HepG2 (cell line): ENCODE measurements around the gene ZDHHC24. TPM values are rescaled to one million over a fixed set of nuclear protein-coding genes. Genes with fewer than 3 reads are reported as not detected.
A peak's percentile ranks its signal among the peaks of the same experiment; 100 is the strongest.

ENCODE experiments used
- ARNT ChIP-seq: fragments of 450-650 bp; IDR thresholded peaks from 2 replicates; pipeline ENCODE4 v1.6.1; 2017
- HNRNPLL ChIP-seq: fragments of 200-400 bp; formaldehyde crosslinking; IDR thresholded peaks from 2 replicates; pipeline ENCODE4 v1.6.1; 2017; ENCODE audit warnings: mild to moderate bottlenecking, low read depth, low read length; ENCODE audit not compliant: poor library complexity, severe bottlenecking
- MXI1 ChIP-seq: IDR thresholded peaks from 3 replicates; pipeline ENCODE4 v1.6.1; 2012; ENCODE audit warnings: low read depth, low read length, inconsistent platforms, borderline replicate concordance
- NFE2 ChIP-seq: sonication (generic); formaldehyde crosslinking; IDR thresholded peaks from 2 replicates; pipeline ENCODE4 v1.4.0; 2020; ENCODE audit warnings: missing genetic modification reagents
- PHF5A ChIP-seq: IDR thresholded peaks from one replicate; pipeline ENCODE4 v1.6.1; 2018; ENCODE audit warnings: low read depth, missing genetic modification reagents; ENCODE audit not compliant: unreplicated experiment
- PLRG1 ChIP-seq: fragments of 450-650 bp; conservative IDR thresholded peaks from 2 replicates; pipeline ENCODE4 v1.6.1; 2016
- POLR2AphosphoS2 ChIP-seq: IDR thresholded peaks from 2 replicates; pipeline ENCODE4 v1.6.1; 2011; ENCODE audit warnings: low read depth, low read length, improper control_type of control experiment
- RBFOX2 ChIP-seq: fragments of 200-400 bp; formaldehyde crosslinking; IDR thresholded peaks from 2 replicates; pipeline ENCODE4 v1.6.1; 2017; ENCODE audit warnings: low read depth, mild to moderate bottlenecking, low read length
- RBM39 ChIP-seq: fragments of 200-400 bp; formaldehyde crosslinking; IDR thresholded peaks from one replicate; pipeline ENCODE4 v1.6.1; 2018; ENCODE audit warnings: antibody characterized with exemption, mild to moderate bottlenecking, low read depth, low read length; ENCODE audit not compliant: poor library complexity, severe bottlenecking
- SNAPC2 ChIP-seq: sonication (generic); formaldehyde crosslinking; IDR thresholded peaks from 2 replicates; pipeline ENCODE4 v1.8.1; 2022; ENCODE audit warnings: mild to moderate bottlenecking, missing genetic modification reagents
- SOX5 ChIP-seq: IDR thresholded peaks from 2 replicates; pipeline ENCODE4 v1.6.1; 2016; ENCODE audit warnings: borderline replicate concordance
- THAP9 ChIP-seq: sonication (generic); formaldehyde crosslinking; IDR thresholded peaks from 2 replicates; pipeline ENCODE4; 2020; ENCODE audit warnings: missing genetic modification reagents, mild to moderate bottlenecking, borderline replicate concordance
- ZFP62 ChIP-seq: sonication (generic); formaldehyde crosslinking; IDR thresholded peaks from 2 replicates; pipeline ENCODE4 v1.4.0; 2020; ENCODE audit warnings: missing genetic modification reagents
- ZNF354B ChIP-seq: sonication (generic); formaldehyde crosslinking; IDR thresholded peaks from 2 replicates; pipeline ENCODE4 v1.8.0; 2022; ENCODE audit warnings: mild to moderate bottlenecking, missing genetic modification reagents
- ZNF616 ChIP-seq: sonication (generic); formaldehyde crosslinking; IDR thresholded peaks from 2 replicates; pipeline ENCODE4 v1.5.0; 2020; ENCODE audit warnings: low read depth, mild to moderate bottlenecking, missing genetic modification reagents
- polyA plus RNA-seq, 8 experiments: library from polyadenylated mRNA; depleted of rRNA in 3 of 8; stranded (reverse) in 7 of 8; unstranded in 1 of 8; fragments of >200 nt; fragmentation: Illumina TruSeq in 4 of 8; extraction: Trizol in 4 of 8; gene quantifications; 2 replicates each; pipeline versions ENCODE4 v1.2.1 to v1.2.3, GENCODE V29; 2011 to 2016; ENCODE audit warnings: low read depth in 4 of 8, missing spikeins in 1 of 8, mixed read lengths in 1 of 8; ENCODE audit not compliant: insufficient read depth in 1 of 8
- total RNA-seq, 5 experiments: library from RNA; depleted of rRNA; stranded (reverse); fragments of >200 nt; fragmentation: Illumina TruSeq; extraction: Trizol; gene quantifications; 2 replicates each; pipeline ENCODE4 v1.2.3, GENCODE V29; 2016; ENCODE audit warnings: low read depth in 1 of 5
- TF ChIP-seq, protein P1 (sequence below): sonication (generic); formaldehyde crosslinking; IDR thresholded peaks from 2 replicates; pipeline ENCODE4 v1.4.0; 2020; ENCODE audit warnings: mild to moderate bottlenecking, missing genetic modification reagents
- TF ChIP-seq, protein P2 (sequence below): IDR thresholded peaks from 2 replicates; pipeline ENCODE4 v1.6.1; 2016; ENCODE audit warnings: missing compliant biosample characterization, missing genetic modification reagents, borderline replicate concordance

Gene ZDHHC24
- total and polyA plus RNA-seq, 2 of the 13 experiments (the other 11 are each of a cell fraction or from before 2014, with no cell fraction given) = 4.3 TPM

DNA sequence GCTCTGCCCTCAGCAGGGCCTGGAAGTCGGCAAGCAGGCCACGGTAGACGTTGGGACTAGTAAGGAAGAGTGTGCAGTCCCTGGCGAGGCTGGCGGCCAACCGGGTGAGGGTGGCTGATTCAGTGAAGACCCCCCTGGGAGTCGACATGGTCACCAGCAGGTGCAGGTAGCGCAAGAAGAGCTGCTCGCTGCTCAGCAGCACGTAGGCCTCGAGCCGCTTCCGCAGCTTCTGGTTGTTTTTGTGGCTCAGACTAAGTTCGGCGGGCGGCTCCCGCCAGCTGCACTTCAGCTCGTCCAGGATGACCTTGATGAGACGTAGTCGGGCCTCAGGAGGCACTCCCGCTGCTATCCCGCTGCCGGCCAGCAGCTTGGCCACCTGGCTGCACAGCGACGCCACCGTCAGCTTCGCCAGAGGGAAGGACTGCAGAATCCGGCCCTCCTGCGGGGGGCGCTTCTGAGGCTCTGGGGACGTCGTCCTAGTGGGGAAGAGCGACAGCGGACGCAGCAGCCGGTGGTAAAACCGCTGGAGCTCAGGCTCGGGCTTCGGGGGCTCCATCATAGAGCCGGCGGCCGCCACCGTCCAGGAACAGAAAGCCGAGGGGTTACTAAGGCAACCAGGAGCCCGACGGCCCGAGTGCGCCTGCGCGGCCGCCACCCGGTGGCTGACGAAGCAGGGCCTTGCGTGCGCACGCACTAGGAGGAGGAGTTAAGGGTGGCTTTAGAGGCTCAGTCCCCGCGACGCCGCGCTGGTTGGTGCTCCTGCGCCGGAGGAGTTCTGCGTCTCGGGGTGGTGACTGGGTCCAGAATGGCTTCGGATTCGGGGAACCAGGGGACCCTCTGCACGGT lies 46.8 kb upstream of the ZDHHC24 start, which contains the start of the genes CCDC87 and CCS (continued):
- TF ChIP-seq, protein P1, sequence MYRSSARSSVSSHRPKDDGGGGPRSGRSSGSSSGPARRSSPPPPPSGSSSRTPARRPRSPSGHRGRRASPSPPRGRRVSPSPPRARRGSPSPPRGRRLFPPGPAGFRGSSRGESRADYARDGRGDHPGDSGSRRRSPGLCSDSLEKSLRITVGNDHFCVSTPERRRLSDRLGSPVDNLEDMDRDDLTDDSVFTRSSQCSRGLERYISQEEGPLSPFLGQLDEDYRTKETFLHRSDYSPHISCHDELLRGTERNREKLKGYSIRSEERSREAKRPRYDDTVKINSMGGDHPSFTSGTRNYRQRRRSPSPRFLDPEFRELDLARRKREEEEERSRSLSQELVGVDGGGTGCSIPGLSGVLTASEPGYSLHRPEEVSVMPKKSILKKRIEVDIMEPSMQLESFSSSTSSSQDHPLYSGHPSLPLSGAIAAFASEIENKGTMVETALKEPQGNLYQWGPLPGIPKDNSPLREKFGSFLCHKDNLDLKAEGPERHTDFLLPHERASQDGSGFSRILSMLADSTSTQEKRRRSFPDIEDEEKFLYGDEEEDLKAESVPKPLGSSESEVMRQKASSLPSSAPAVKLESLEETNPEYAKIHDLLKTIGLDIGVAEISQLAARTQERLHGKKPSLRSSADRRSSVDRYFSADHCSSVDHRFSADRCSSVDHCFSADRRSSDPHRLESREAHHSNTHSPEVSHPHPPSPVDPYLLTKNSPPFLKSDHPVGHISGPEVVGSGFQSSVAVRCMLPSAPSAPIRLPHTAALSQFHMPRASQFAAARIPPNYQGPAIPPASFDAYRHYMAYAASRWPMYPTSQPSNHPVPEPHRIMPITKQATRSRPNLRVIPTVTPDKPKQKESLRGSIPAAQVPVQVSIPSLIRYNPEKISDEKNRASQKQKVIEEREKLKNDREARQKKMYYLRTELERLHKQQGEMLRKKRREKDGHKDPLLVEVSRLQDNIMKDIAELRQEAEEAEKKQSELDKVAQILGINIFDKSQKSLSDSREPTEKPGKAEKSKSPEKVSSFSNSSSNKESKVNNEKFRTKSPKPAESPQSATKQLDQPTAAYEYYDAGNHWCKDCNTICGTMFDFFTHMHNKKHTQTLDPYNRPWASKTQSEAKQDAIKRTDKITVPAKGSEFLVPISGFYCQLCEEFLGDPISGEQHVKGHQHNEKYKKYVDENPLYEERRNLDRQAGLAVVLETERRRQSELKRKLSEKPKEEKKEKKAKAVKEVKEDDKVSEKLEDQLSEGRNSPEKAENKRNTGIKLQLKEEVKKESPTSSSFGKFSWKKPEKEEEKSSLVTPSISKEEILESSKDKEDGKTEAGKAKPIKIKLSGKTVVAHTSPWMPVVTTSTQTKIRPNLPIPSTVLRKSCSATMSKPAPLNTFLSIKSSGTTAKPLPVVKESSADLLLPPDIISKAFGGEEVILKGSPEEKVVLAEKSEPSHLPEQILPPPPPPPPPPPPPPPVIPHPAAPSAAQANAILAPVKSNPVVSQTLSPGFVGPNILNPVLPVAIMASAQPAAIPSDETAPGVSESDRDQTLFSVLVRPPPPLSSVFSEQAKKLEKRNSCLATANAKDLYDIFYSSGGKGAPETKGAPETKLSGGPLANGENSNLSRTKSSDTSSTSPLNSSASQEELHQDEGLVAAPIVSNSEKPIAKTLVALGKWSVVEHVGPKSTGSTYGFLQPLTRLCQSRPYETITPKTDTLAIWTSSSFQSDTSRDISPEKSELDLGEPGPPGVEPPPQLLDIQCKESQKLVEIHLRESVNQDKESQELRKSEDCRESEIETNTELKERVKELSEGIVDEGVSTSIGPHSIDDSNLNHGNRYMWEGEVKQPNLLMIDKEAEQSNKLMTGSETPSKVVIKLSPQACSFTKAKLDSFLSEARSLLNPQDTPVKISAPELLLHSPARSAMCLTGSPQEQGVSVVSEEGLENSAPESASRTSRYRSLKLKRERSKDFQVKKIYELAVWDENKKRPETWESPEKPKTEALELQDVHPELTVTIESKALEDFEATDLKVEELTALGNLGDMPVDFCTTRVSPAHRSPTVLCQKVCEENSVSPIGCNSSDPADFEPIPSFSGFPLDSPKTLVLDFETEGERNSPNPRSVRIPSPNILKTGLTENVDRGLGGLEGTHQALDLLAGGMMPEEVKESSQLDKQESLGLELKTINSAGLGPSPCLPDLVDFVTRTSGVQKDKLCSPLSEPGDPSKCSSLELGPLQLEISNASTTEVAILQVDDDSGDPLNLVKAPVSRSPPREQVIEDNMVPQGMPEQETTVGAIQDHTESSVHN = peak; percentile 44; the same call in 1 of the 2 replicates
- TF ChIP-seq PLRG1 = no peak
- TF ChIP-seq MXI1 = peak; percentile 85; the same call in 1 of the 3 replicates
- TF ChIP-seq ZNF354B = 0 out of 2 replicates have a peak, but pooled peaks have one; percentile 71
- no peak for TF ChIP-seq ARNT
- TF ChIP-seq THAP9 (CRISPR knock-in tag) = peak; percentile 62; the same call in 1 of the 2 replicates
- TF ChIP-seq RBM39 = peak; percentile 68
- peak; percentile 59; the same call in 1 of the 2 replicates for TF ChIP-seq SNAPC2 (CRISPR knock-in tag)
- TF ChIP-seq RBFOX2 = peak; percentile 87
- TF ChIP-seq NFE2 (CRISPR knock-in tag) = no peak
- no peak for TF ChIP-seq POLR2AphosphoS2
- peak; percentile 84 for TF ChIP-seq HNRNPLL
- no peak for TF ChIP-seq SOX5 (CRISPR knock-in tag)
- no peak for TF ChIP-seq ZNF616
- TF ChIP-seq PHF5A (CRISPR knock-in tag) = peak; percentile 66
- TF ChIP-seq, protein P2, sequence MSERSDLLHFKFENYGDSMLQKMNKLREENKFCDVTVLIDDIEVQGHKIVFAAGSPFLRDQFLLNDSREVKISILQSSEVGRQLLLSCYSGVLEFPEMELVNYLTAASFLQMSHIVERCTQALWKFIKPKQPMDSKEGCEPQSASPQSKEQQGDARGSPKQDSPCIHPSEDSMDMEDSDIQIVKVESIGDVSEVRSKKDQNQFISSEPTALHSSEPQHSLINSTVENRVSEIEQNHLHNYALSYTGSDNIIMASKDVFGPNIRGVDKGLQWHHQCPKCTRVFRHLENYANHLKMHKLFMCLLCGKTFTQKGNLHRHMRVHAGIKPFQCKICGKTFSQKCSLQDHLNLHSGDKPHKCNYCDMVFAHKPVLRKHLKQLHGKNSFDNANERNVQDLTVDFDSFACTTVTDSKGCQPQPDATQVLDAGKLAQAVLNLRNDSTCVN = peak; percentile 78; the same call in 1 of the 2 replicates
- TF ChIP-seq ZFP62 (CRISPR knock-in tag) = no peak
